Body of pancreas (tissue), 4 donors: ENCODE results near the gene CYP27B1.

ENCODE experiments used
- POLR2A ChIP-seq, 3 donors: fragments of 450-650 bp; IDR thresholded peaks; one replicate each; pipeline ENCODE4 v1.6.1; 2016; ENCODE audit warnings: antibody characterized with exemption in 3 of 3, mild to moderate bottlenecking in 2 of 3
- TF ChIP-seq, protein P1 (sequence below), 7 experiments: fragments of 450-650 bp in 4 of 7; fragments of 200-600 bp in 3 of 7; sonication (generic) in 3 of 7; IDR thresholded peaks; one replicate each; pipeline ENCODE4 v1.5.1; 2016 to 2019; ENCODE audit warnings: antibody characterized with exemption in 7 of 7

- TF ChIP-seq, protein P1, sequence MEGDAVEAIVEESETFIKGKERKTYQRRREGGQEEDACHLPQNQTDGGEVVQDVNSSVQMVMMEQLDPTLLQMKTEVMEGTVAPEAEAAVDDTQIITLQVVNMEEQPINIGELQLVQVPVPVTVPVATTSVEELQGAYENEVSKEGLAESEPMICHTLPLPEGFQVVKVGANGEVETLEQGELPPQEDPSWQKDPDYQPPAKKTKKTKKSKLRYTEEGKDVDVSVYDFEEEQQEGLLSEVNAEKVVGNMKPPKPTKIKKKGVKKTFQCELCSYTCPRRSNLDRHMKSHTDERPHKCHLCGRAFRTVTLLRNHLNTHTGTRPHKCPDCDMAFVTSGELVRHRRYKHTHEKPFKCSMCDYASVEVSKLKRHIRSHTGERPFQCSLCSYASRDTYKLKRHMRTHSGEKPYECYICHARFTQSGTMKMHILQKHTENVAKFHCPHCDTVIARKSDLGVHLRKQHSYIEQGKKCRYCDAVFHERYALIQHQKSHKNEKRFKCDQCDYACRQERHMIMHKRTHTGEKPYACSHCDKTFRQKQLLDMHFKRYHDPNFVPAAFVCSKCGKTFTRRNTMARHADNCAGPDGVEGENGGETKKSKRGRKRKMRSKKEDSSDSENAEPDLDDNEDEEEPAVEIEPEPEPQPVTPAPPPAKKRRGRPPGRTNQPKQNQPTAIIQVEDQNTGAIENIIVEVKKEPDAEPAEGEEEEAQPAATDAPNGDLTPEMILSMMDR (IDR thresholded peaks at IDR 0.05): no peak
- TF ChIP-seq POLR2A (IDR thresholded peaks at IDR 0.05): no peak
Observed at GRCh38 chr12:57720606-57721595, 46.0 kb downstream of the CYP27B1 start.
